GM12872 (cell line): Measurements from ENCODE around the gene NBPF3.

Source experiments
- CTCF ChIP-seq: IDR thresholded peaks from 3 replicates; pipeline ENCODE4 v1.5.1; 2011; ENCODE audit warnings: low read depth, mild to moderate bottlenecking, low read length, moderate library complexity; ENCODE audit not compliant: insufficient read depth

The NBPF3 gene

GRCh38 chr1:21517660-21518480, 77.9 kb downstream of the NBPF3 start:
- no peak for TF ChIP-seq CTCF

- TF ChIP-seq CTCF: no peak
Measured at GRCh38 chr1:21518774-21519455, 79.0 kb downstream of the NBPF3 start.

- no peak for TF ChIP-seq CTCF
Measured at GRCh38 chr1:21520899-21521716, 81.2 kb downstream of the NBPF3 start.

GRCh38 chr1:21521717-21522060, 81.8 kb downstream of the NBPF3 start:
- no peak for TF ChIP-seq CTCF

- no peak for TF ChIP-seq CTCF
Measured at GRCh38 chr1:21522525-21523038, 82.6 kb downstream of the NBPF3 start.

GRCh38 chr1:21523297-21523813, 83.4 kb downstream of the NBPF3 start:
- TF ChIP-seq CTCF: no peak

GRCh38 chr1:21524220-21524619, 84.3 kb downstream of the NBPF3 start:
- no peak for TF ChIP-seq CTCF
